RPMI8226 (cell line): Measurements from ENCODE around the gene CHSY3.

Experiments
- DNase-seq: peaks from one replicate; pipeline ENCODE4 v3.0.0-alpha.2; 2015

CHSY3 gene

GRCh38 chr5:129951039-129951438, 46.8 kb downstream of the CHSY3 start:
- no peak for DNase-seq

GRCh38 chr5:129958581-129958980, 54.3 kb downstream of the CHSY3 start:
- DNase-seq: no peak

- no peak for DNase-seq
Observed at GRCh38 chr5:129960831-129961230, 56.6 kb downstream of the CHSY3 start.

DNA sequence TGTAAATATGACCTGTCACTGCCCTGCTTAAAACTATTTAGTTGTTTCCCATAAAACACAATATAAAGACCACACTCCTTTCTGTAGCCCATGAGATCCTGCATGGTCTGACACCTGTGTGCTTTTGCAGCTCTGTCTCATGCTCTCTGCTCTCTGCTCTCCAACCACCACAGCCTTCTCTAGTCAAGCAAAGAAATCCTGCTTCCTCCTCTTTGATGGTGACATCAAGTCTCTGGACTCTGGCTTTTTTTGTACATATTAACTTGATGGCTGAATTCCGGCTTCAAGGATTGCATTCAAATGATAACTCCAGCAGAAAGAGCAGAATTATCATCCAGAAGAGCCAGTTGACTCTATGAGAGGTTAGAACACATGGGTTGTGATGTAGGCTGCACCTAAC, 58.2 kb downstream of the CHSY3 start:
- no peak for DNase-seq

GRCh38 chr5:129963359-129963758, 59.1 kb downstream of the CHSY3 start:
- peak; percentile 26 for DNase-seq

GRCh38 chr5:129966071-129966470, 61.8 kb downstream of the CHSY3 start:
- peak; percentile 56 for DNase-seq

- DNase-seq: no peak
Observed at GRCh38 chr5:129971714-129972113, 67.4 kb downstream of the CHSY3 start.

GRCh38 chr5:129972465-129973141, 68.3 kb downstream of the CHSY3 start:
- no peak for DNase-seq

DNA sequence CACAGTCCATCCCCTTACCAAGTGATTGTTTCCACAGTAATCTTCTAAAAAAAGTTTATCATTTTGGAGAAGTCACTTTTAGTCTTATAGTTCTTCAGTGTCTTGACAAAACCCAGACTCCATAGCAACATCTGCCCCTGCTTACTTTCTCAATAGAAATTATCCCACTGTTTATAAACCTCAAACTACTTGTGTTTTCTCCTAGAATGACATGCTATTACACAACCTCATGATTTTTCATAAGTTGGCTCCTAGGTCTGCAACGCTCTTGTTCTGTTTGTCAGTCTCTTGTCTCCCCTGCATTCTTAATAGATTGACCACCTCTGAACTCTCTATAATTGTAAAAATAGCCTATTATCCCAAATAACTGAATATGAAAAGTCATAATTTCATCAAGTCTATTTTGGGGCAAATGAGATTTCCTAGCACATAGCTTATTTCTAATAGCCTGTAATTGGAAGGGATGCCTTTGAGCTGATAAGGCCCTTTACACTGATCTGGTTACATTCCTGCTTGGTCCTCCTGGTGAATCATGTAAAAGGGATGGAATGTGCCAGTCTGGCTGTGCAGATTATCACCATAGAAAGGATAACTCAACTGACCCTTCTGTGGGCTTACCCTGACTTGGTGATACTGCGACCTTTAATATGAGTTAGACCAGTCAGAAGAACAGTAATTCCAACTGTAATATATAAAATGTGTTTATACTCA, 69.6 kb downstream of the CHSY3 start:
- no peak for DNase-seq

DNA sequence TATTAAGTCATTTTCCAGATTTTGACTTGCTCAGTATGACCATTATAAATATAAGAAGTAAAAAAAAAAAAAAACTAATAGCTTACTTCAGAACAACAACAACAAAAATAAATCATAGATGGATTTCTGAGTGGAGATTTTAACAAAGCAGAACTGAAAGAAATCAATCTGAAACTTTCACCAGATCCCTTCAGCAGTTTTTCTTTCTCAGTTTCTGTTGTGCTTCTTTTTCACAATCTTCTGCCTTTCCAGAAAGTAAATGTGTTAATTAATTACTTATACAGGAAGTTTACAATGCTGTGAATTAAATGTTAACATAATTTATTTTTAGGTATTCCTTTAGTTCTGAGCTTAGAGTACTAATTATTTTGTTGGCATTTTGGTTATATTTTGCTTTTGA, 73.5 kb downstream of the CHSY3 start:
- DNase-seq: peak; percentile 4

DNA sequence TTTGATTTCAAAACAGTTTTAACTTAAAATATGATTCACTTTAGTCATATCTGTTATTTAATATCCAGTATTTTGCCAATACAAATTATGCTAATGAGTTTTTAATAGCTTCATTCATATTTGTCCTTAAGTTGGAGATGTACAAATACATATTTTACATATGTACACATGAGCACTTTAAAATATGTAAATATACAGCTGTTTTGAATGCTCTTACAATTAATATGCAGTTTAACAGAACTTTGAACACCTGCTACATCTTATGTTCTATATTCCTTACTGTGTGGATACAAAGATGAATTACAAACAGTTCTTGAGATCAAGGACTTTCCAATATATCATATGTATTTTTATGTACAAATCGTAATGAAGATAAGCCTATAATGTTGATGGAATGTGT, 74.0 kb downstream of the CHSY3 start:
- DNase-seq: no peak

DNA sequence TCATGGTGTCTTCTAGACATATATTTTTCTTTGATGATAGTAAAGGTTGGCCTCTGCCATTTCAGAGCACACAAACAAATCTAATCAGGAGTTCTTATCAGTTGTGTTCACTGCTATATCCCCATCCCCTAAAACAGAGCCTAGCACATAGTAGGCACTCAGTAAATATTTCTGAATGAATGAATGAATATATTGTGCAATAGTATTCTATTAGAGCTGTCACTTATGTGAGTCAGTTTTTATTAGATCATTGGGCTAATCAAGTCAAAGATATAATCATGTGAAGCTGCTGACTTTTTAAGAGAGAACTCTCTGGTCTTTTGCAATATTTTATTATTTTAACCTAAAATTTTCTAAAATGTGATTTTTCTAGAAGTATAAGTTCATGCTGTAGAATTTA, 84.2 kb downstream of the CHSY3 start:
- no peak for DNase-seq

DNA sequence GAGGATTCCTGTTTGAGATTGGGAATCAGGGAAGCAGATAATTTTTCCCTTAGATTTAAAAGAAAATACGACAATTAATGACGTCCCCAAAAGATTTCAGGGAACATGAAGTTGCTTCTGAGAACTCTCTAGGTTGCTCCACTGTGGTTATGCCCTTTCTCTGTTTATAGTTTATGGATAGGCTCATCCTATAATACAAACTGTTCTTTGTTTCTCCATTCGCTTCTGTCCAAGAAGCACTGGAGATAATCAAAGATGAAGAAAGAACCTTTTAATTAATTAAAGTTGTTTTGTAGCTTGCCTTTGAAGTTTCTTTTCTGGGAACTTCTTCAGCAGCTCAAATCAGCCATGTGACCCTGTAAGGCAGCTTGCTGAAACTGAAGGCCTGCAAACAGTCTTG, 87.5 kb downstream of the CHSY3 start:
- no peak for DNase-seq

- DNase-seq: no peak
Observed at GRCh38 chr5:129996896-129997295, 92.6 kb downstream of the CHSY3 start.

- no peak for DNase-seq
Observed at GRCh38 chr5:130000460-130000859, 96.2 kb downstream of the CHSY3 start.

DNA sequence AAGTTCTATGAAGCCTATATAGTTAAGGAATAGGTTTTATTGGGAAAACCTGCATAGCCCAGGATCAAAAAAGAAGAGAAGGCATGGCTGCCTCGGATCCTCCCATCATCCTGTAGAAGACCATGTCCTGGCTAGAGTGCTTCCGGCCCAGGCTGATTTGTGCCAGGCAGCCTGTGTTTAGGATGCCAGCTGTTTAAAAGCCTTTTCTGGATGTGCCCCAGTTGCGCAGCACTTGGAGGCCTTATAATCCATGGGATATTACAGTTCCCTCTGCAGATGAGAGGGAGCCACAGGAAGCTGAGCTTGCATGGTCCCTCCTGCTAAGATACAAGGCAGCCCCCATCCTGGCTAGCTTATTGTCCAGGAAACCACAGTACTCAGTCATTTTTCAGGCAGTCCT, 97.9 kb downstream of the CHSY3 start:
- no peak for DNase-seq

GRCh38 chr5:130002876-130003275, 98.6 kb downstream of the CHSY3 start:
- no peak for DNase-seq

- DNase-seq: no peak
Observed at GRCh38 chr5:130011986-130012385, 107.7 kb downstream of the CHSY3 start.

DNA sequence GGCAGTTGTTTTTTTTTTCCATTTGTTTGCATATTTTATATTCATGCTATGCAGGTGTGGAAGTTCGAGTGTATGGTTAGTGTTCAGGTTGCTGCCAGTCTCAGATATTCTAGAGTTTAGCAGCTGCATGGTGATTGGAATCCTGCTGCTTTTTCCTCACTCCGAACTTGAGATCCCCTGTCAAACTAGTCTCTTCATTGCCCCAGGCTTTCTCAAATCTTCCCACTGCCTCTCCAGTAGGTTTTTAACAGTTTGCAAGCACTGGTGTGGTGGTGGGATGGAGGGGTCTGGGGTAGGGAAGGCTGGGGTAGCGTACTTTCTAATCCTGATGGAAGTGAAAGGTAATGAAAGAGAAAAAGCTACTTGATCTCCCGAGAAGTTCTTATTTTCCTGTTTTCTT, 112.9 kb downstream of the CHSY3 start:
- no peak for DNase-seq

DNA sequence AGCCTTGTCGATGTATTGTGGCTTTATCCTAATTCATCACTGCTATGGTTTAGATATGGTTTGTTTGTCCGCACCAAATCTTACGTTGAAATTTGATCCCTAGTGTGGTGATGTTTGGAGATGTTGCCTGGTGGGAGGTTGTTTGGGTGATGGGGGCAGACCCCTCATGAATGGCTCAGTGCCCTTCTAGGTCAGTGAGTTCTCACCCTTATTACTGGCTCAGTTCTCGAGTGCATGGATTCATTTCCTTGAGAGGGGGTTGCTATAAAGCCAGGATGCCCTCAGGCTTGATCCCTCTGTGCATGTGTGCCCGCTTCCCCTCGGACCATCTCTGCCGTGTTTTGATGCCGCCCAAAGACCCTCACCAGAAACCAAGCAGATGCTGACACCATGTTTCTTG, 114.4 kb downstream of the CHSY3 start:
- DNase-seq: no peak

- DNase-seq: no peak
Observed at GRCh38 chr5:130021000-130021399, 116.7 kb downstream of the CHSY3 start.

DNA sequence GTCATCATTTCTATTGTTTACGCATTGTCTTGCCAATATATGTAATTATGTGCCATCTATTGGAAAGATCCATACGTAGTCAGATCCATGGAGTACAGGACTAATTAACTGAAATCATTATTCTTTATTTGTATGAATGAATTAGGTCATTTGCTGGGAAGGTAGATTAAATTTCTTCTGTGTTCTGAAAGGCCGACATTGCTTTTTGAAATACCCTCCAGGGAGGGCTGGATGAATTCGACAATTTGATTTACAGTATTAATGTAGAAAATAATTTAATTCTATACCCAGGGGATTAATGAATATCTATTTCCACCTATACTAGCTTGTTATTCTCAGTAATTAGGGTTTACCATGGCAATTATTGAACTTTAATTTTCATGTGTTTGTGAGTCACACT, 117.6 kb downstream of the CHSY3 start:
- no peak for DNase-seq

- DNase-seq: no peak
Observed at GRCh38 chr5:130023604-130024003, 119.3 kb downstream of the CHSY3 start.

GRCh38 chr5:130024006-130024405, 119.7 kb downstream of the CHSY3 start:
- DNase-seq: no peak

DNA sequence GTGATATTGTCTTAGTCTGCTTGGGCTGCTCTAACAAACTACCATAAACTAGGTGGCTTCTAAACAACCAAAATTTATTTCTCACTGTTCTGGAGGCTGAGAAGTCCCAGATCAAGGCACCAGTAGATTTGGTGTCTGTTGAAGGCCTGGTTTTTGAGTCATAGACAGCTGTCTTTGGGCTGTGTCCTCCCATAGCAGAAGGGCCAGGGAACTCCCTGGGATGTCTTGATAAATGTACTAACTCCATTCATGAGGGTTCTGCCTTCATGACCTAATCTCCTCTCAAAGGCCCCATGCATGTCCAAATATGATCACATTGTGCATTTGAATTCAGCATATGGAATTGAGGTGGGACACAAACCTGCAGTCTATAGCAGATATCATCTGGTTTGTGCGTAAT, 121.2 kb downstream of the CHSY3 start:
- no peak for DNase-seq
